ENCODE data around the gene PNLIPRP3. TPM values are rescaled to one million over a fixed set of nuclear protein-coding genes. Genes with fewer than 3 reads are reported as not detected.

The PNLIPRP3 gene
- total RNA-seq, 1 experiment from 2014 or later = 0.06 TPM

DNA sequence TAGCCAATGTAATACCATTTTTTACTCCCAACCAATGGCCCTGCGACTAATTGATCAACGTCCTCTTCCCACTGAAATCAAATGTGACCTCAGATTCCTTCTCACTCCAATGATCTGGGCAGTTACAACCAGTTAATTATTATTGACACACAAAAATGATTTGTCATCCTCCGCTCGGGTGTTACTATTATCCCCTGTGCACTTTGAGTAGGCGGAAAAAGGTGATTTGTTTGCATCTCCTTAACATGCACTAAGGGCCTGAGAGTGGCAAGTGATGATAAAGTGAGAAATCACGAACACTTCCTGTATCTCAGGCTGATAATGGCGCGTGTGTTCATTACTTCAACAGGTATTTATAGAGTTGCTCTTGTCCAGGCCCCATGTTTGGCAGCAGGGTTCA lies 77.1 kb downstream of the PNLIPRP3 start:
- DNase-seq (ENCODE audit: low read depth) = no peak

GRCh38 chr10:116510565-116510964 lies 82.9 kb downstream of the PNLIPRP3 start:
- DNase-seq (ENCODE audit: low read depth) = no peak

- DNase-seq (ENCODE audit: low read depth) = no peak
These were observed 83.7 kb downstream of the PNLIPRP3 start for GRCh38 chr10:116511365-116511764.

- peak; percentile 37 for DNase-seq (ENCODE audit: low read depth)
These were observed 94.0 kb downstream of the PNLIPRP3 start for GRCh38 chr10:116521424-116522290.

GRCh38 chr10:116522803-116523381 lies 95.2 kb downstream of the PNLIPRP3 start:
- no peak for DNase-seq (ENCODE audit: low read depth)

- no peak for DNase-seq (ENCODE audit: low read depth)
These were observed 97.1 kb downstream of the PNLIPRP3 start for GRCh38 chr10:116524736-116525135.

DNA sequence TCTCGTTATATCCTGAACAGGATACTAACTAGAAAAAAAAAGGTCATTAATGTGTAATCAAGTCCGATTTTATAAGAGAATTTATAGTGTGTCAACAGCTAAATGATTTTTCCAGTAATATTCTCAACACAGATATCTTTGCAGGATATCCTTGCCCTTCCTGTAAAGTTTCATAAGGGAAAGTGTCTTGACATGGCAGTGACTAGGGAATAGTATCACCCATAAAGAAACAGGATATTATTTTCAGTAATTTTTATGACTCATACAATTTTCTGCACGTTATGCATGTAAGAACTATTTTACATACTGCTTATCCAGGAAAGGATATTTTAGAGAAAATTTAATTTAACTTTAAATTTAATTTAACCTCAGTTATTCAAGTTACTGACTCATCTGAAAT lies 98.6 kb downstream of the PNLIPRP3 start:
- DNase-seq (ENCODE audit: low read depth) = peak; percentile 14

Other genes starting within 250 kb of the PNLIPRP3 start
- gene GFRA1, start 154.6 kb upstream of the PNLIPRP3 start, total RNA-seq (2014; rRNA removed) = 2.1 and 3.2 TPM in 2 replicates
- not detected in 2 replicates for gene CCDC172, start 103.4 kb upstream of the PNLIPRP3 start, total RNA-seq (2014; rRNA removed)
- 0.13 and 0.34 TPM in 2 replicates for gene PNLIP, start 118.1 kb downstream of the PNLIPRP3 start, total RNA-seq (2014; rRNA removed)
- gene PNLIPRP1, start 163.1 kb downstream of the PNLIPRP3 start, total RNA-seq (2014; rRNA removed) = not detected in 2 replicates
- gene PNLIPRP2, start 193.1 kb downstream of the PNLIPRP3 start, total RNA-seq (2014; rRNA removed) = not detected in 2 replicates

Data from LHCN-M2 (cell line).